NB4 (cell line): ENCODE data around the gene EXD3.

Source experiments
- MYC ChIP-seq: IDR thresholded peaks from 2 replicates; pipeline ENCODE4 v1.6.1; 2011; ENCODE audit warnings: low read depth, low read length
- POLR2A ChIP-seq: IDR thresholded peaks from 2 replicates; pipeline ENCODE4 v1.6.1; 2011; ENCODE audit warnings: mild to moderate bottlenecking; ENCODE audit not compliant: insufficient read length; ENCODE audit errors: extremely low read depth
- TF ChIP-seq, protein P1 (sequence below): IDR thresholded peaks from one replicate; pipeline ENCODE4 v1.5.1; 2012; ENCODE audit warnings: low read depth, low read length
- TF ChIP-seq, protein P2 (sequence below): IDR thresholded peaks from 2 replicates; pipeline ENCODE4 v1.6.1; 2011; ENCODE audit warnings: low read depth, low read length

DNA sequence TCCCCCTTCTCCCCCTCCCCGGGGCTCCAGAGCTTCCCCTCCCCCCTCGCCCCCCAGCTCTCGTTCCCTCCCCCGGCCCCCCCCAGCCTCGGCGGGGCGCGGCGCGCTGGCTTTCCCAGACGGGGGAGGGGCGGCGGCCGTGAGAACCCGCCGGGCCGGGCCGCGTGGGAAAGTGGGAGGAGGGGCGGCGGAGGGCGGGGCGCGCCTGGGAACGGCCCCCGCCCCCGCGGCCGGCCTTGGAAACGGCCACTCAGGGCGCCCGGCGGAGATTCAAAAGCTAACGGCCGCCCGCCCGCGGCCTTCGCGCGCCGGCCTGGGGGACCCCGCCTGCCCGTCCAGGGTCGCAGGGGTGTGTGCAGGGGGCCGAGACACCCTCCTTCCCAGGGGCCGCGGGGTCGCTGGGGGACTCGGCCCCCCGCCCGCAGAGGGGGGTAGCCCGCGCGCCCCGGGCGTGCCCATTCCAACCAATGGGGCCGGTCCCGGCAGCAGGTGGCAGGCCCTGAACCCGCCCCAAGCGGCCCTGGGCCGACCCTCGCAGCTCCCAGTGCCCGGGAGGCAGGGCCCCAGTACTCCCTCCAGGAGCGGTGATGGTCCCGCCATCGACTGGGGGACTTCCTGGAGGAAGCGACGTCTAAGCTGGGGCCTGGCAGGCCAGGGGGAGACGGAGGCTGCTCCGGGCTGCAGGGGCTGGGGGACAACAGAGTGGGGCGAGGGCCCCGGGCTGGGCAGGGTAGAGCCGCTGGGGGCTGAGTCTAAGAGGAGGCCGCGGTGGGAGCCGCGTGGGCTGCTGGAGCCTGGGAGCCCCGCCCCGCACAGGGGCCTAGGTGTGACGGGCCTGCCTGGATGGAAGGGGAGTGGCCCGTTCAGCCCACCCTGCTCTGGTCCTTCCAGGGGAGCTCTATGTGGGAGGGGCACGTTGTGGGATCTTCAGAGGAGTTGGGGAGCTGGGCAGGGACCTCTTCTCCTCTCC is 106.7 kb downstream of the EXD3 start:
- TF ChIP-seq POLR2A (no peak), MYC (no peak)
- TF ChIP-seq, protein P1, sequence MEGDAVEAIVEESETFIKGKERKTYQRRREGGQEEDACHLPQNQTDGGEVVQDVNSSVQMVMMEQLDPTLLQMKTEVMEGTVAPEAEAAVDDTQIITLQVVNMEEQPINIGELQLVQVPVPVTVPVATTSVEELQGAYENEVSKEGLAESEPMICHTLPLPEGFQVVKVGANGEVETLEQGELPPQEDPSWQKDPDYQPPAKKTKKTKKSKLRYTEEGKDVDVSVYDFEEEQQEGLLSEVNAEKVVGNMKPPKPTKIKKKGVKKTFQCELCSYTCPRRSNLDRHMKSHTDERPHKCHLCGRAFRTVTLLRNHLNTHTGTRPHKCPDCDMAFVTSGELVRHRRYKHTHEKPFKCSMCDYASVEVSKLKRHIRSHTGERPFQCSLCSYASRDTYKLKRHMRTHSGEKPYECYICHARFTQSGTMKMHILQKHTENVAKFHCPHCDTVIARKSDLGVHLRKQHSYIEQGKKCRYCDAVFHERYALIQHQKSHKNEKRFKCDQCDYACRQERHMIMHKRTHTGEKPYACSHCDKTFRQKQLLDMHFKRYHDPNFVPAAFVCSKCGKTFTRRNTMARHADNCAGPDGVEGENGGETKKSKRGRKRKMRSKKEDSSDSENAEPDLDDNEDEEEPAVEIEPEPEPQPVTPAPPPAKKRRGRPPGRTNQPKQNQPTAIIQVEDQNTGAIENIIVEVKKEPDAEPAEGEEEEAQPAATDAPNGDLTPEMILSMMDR = no peak
- TF ChIP-seq, protein P2, sequence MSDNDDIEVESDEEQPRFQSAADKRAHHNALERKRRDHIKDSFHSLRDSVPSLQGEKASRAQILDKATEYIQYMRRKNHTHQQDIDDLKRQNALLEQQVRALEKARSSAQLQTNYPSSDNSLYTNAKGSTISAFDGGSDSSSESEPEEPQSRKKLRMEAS = no peak
